Right lobe of liver (tissue), 4 donors: ENCODE data around the gene MACROD2.
"Not testable (repeated sequence)": the region's sequence is repeated elsewhere in the genome, so short reads cannot be mapped to it uniquely, and the experiment has no call there.

Experiments used
- CTCF ChIP-seq, 4 donors: fragments of 200-600 bp in 3 of 4; fragments of 450-650 bp in 1 of 4; IDR thresholded peaks; one replicate each; pipeline versions ENCODE4 v1.5.1 to v1.8.0; 2016 to 2022; ENCODE audit warnings: antibody characterized with exemption in 4 of 4, mild to moderate bottlenecking in 2 of 4
- POLR2A ChIP-seq: fragments of 450-650 bp; IDR thresholded peaks from one replicate; pipeline ENCODE4 v1.6.1; 2017; ENCODE audit warnings: antibody characterized with exemption, mild to moderate bottlenecking
- donor health status: DM: no; HTN: no; CAD: no.
- donor health status: DM: no; HTN: no; CAD: no.
- donor health status: DM: no; HTN: yes; CAD: no.

- not testable (repeated sequence) for TF ChIP-seq CTCF (IDR thresholded peaks at IDR 0.05); POLR2A
Measured at GRCh38 chr20:14926436-14926835, 931.1 kb downstream of the MACROD2 start.
